HG03108 (cell line): Measurements from ENCODE around the gene AKAP17A.
"Not testable (repeated sequence)": the region's sequence is repeated elsewhere in the genome, so short reads cannot be mapped to it uniquely, and the experiment has no call there.

ENCODE experiments used
- ATAC-seq: cut with Tn5 transposase; IDR thresholded peaks from one replicate; pipeline ENCODE4 v1.9.1; 2021; ENCODE audit warnings: moderate library complexity; ENCODE audit not compliant: unreplicated experiment

AKAP17A gene

DNA sequence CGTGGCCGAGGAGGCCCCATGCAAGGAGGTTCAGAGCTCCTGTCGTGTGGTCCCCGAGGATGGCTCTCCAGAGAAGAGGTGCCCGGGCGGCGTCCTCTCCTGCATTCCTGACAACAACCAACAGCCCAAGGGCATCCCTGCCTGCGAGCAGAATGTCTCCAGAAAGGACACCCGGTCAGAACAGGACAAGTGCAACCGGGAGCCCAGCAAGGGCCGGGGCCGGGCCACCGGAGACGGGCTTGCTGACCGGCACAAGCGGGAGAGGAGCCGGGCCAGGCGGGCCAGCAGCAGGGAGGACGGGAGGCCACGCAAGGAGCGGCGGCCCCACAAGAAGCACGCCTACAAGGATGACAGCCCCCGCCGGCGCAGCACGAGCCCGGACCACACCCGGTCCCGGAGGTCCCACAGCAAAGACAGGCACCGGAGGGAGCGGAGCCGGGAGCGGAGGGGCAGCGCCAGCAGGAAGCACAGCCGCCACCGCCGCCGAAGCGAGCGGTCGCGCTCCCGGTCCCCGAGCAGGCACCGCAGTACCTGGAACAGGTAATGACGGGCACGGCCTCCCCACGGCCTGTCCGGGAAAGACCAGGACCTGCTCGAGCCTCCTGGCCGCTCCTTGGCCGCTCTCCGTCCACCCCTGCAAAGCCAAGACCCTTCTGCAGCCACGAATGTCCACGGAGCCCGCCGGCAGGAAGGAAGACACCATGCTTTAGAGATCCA, 9.8 kb downstream of the AKAP17A start:
- no peak for ATAC-seq

DNA sequence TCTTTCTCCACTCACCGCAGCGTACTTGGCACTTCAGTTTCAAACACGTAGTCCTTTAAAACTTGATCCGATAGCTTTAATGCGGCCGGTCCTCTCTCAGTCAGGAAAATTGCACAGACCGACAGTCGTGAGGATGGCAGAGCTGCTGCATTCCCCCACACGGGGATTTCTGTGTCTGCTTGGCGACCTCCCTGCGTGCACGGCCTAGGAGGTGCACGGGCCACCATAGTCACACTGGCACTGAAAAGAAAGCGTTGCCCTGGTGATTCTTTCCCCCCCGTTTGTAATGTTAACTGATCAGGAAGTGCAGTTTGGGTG, 10.3 kb downstream of the AKAP17A start:
- no peak for ATAC-seq

DNA sequence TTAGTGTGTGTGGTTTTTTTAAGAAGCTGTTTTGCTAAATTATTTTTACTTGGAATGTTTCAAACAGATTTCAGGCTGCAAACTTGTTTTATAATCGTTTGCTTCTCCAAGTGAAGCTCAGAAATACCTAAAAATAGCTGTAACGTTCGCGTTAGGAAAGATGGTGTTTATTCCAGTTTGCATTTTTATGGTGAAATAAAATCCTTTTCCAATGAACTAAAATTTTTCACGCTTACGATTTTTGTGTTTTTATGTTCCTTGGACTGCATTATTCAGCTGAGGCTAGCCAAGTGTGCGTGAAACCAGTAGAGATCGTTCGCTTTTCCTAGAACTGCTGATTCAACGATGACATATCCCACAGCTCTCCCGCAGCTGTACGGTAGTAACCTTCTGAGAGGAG, 10.9 kb downstream of the AKAP17A start:
- ATAC-seq = no peak

DNA sequence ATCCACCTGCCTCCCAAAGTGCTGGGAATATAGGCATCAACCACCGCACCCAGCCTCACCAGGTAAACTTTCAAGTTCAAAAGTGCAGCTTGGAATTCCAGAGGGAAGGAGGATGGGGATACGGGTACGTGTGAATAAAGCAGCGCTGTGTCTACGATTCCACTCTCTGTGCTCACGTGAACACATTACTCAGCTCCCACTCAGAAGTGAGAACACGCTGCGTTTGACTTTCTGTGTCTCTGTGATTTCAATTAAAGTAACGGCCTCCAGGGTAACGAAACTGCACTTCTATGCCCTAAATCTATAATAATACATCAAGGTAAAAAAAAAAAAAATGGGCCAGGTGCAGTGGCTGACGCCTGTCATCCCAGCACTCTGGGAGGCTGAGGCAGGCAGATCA, 15.1 kb downstream of the AKAP17A start:
- ATAC-seq = no peak

DNA sequence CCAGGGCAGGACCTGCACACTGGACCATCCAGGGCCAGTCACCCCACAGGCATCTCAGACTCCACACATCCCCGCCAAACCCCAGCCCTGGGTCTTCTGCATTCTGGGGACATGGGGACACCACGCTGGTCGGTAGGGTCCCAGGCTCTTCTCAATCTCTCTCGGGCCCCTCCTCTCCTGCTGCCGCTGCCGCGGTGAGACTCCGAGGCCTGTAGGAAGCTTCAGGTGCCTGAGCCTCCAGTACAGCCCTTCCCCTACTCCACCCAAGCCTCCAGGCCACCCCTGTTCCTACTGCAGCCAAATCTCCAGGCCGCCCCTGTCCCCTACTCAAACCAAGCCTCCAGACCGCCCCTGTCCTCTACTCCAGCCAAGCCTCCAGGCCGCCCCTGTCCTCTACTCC, 17.9 kb downstream of the AKAP17A start:
- ATAC-seq = no peak

DNA sequence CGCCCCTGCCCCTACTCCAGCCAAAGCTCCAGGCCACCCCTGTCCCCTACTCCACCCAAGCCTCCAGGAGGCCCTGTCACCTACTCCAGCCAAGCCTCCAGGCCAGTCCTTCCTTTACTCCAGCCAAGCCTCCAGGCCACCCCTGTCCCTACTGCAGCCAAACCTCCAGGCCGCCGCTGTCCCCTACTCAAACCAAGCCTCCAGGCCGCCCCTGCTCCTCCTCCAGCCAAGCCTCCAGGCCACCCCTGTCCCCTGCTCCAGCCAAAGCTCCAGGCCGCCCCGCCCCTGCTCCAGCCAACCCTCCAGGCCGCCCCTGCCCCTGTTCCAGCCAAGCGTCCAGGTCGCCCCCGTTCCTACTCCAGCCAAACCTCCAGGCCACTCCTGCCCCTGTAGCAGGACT, 18.4 kb downstream of the AKAP17A start:
- peak; percentile 22 for ATAC-seq

DNA sequence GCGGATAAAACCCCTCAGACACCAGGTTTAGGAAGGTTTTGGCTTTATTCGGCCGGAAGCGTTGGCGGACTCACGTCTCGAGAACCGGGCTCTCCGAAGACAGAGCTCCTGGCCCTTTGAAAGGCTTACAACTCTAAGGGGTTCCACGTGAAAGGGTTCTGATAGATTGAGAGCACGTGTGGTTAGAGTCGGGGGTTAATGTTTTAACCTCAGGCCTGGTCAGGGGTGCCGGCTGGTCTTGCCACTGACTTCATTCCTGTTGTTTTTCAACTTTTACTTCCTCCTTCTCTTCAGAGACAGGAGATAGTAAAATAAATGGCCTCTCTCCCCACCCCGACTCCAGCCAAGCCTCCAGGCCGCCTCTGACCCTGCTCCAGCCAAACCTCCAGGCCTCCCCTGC, 18.8 kb downstream of the AKAP17A start:
- peak; percentile 78 for ATAC-seq

DNA sequence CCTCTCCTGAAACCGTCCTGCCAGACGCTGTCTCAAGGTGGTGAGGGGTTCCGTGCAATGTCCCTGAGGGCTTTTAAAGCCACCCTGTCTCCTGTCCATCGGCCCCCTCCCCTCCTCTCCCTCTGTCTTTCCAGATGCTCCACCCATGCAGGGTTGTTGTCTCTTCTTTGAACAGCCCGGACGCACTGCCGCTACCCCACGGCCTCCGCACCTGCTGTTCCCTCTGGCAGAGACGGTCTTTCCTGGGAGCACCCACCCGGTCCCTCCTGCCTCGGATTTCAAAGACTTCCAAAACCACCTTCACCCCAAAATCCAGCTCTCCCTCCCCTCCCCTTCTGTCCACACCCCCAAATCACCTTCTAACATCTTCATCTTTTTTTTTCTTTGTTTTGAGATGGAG, 19.3 kb downstream of the AKAP17A start:
- ATAC-seq = no peak

DNA sequence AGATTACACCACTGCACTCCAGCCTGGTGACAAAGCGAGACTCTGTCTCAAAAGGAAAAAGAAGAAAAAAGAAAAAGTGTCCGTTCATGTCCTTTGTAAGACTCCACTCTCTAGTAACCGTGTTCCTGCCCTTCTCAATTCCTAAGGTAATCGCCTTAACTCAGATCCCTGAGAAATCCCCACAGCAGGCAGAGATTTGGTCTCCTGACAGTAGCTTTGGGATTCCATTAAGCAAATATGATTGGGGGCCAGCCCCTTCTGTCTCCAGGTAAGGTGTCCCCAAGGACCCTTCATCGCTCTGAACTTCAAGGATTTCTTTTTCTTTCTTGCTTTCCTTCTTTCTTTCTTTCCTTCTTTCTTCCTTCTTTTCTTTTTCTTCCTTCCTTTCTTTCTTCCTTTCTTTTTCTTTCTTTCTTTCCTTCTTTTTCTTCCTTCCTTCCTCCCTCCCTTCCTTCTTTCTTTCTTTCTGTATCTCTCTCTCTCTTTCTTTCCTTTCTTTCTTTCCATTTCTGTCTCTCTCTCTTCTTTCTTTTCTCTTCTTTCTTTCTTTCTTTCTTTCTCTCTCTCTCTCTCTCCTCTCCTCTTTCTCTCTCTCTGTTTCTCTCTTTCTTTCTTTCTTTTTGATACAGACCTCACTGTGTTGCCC, 21.4 kb downstream of the AKAP17A start:
- no peak for ATAC-seq

DNA sequence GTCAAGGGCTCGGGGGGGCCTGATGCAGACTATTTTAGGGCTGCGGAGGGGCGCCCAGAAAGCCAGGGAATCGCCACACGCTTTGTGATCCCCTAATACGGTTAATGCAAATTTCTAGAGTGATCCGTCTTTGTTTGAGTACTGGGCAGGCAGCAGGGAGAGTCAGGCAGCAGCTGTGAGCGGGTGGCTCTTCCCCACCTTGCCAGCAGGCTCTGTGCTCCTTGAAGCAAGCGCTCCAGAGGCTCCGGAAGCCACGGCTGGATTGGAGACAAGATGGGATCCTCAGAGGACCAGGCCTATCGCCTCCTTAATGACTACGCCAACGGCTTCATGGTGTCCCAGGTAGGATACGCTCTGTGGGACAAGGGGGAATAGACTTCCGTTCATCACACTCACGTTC, 23.5 kb downstream of the AKAP17A start, which contains the start of gene ASMT:
TSS of gene ASMT (plus strand) at position 133 of the 400 bp plus-strand sequence. CDS start at position 274, 141 bp downstream.
- ATAC-seq = no peak

DNA sequence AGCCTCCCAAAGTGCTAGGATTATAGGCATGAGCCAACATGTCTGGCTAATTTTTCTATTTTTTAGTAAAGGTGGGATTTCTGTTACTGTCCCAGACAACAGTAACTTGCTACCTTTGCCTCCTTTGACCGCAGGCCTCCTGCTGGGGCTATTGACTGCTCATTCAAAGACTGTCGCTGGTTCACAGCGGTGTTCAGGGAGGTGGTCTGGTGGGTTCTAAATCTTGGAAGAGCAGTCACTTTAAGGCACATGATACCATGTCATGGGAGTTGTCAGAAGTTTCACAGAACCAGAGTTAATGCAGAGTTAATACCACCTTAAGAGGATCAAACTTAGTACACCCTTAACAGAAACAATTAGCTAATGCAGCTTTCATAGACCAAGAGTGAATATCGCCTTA, 27.3 kb downstream of the AKAP17A start:
- ATAC-seq = no peak

DNA sequence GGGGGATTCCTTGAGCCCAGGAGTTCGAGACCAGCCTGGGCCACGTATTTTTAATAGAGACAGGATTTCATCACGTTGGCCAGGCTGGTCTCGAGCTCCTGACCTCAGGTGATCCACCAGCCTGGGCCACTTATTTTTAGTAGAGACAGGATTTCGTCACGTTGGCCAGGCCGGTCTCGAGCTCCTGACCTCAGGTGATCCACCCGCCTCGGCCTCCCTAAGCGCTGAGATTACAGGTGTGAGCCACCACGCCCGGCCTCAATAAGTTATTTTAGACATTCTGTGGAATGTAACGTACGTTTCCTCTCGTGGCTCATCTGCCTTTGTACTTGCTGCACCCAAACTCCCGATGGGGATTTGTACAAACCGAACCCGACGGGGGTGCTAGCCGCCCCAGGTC, 32.3 kb downstream of the AKAP17A start:
- ATAC-seq = no peak

DNA sequence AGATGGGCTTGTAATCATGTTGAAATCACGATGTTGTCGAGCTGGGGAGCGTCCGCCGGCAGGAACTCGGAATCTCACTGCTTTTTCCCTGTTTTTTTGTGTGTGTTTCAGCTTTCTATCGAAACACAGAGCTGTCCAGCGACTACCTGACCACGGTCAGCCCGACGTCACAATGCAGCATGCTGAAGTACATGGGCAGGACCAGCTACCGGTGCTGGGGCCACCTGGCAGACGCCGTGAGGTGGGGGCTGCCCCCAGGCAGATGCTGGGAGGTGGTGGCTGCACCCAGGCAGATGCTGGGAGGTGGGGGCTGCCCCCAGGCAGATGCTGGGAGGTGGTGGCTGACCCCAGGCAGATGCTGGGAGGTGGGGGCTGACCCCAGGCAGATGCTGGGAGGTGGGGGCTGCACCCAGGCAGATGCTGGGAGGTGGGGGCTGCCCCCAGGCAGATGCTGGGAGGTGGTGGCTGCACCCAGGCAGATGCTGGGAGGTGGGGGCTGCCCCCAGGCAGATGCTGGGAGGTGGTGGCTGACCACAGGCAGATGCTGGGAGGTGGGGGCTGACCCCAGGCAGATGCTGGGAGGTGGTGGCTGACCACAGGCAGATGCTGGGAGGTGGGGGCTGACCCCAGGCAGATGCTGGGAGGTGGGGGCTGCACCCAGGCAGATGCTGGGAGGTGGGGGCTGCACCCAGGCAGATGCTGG, 32.9 kb downstream of the AKAP17A start:
- not testable (repeated sequence) for ATAC-seq

DNA sequence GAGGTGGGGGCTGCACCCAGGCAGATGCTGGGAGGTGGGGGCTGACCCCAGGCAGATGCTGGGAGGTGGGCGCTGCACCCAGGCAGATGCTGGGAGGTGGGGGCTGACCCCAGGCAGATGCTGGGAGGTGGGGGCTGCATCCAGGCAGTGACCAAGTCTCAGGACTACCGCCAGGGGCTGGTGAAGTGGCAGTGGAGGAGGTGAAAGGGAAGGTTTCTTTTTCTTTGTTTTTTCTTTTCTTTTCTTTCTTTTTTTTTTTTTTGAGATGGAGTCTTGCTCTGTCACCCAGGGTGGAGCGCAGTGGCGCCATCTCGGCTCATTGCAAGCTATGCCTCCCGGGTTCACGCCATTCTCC, 33.4 kb downstream of the AKAP17A start:
- ATAC-seq = not testable (repeated sequence)

DNA sequence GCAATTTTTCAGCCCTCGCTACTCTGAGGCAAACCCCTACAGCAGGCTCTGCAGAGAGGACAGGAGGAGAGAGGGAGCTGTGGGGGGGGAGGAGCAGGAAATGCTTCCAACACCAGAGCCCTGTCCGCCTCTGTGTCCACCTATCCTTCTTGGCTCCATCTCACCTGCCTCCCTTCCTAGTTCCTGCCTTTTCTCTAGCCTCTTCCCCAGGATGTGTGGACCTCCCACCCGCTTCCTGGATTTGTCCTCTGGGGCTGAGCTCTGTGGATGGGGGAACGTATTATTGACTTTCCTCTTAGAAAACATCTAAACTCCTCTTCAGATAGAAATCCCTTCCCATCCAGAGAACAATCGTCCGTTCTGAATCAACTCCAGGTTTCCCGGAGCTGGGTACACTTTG, 37.8 kb downstream of the AKAP17A start:
- no peak for ATAC-seq

DNA sequence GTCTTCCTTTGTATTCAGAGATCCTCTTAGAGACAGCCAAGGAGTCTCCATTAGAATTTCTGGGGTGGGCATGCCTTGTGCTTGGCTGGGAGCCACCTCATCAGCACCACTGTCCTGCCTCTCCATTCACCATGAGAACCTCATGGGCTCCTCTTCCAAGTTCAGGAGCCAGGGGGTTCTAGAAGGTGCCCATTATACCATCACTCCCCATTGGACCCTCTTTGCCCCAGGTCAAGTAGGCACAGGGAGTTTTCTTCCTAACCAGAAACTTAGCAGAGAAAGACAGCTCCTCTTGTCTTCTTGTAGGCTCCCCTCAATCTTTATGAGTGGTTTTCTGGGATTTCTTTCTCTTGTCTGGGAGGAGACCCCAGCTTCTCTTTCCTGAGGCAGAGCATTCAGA, 54.6 kb downstream of the AKAP17A start:
- no peak for ATAC-seq

DNA sequence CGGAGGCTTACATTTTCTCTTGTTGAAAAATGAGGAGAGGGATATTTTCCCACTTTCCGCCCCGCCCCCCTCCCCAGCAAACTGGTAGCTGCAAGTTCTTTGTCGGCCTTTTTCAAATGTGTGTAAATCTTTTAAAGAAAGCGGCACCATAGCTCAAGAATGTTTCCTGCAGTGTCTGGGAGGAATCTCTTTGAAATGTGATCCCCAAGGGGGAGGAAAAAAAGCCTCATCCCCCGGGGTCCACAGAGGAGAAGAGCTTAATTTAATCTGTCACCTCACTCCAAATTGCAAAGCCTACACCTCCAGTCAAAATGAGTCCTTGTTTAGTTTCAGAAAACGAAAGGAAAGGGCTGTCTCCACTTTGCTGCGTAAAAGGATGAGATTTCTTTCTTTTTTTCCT, 58.2 kb downstream of the AKAP17A start:
- no peak for ATAC-seq
